Ishikawa (cell line): Measurements from ENCODE around the gene GANAB.

Experiments used
- CEBPB ChIP-seq: IDR thresholded peaks from 2 replicates; pipeline ENCODE4 v1.6.1; 2012
- EP300 ChIP-seq: IDR thresholded peaks from 2 replicates; pipeline ENCODE4 v1.6.1; 2012; ENCODE audit warnings: borderline replicate concordance
- TEAD4 ChIP-seq: IDR thresholded peaks from 2 replicates; pipeline ENCODE4 v1.6.1; 2012
- USF1 ChIP-seq: IDR thresholded peaks from 2 replicates; pipeline ENCODE4 v1.6.1; 2012
- TF ChIP-seq, protein P1 (sequence below): IDR thresholded peaks from 2 replicates; pipeline ENCODE4 v1.6.1; 2012

DNA sequence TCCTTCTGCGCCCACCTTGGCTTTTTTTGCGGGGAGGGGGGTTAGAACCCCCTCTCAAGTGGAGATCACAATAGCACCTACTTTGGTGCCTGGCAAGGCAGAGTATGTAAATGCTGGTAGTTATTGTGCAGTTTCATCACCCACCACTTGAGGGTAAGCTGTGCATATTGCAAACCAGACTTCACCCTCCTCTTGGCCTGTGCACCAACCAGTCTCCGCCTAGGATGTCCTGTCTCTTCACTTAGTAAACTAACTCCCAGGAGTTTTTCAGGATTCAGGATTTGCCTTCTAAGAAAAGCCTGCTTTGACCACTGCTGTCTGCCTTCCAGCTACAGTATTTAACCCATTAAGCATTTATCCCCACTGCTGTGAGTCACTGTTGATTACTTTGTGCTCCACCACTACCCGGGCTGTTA lies 34.4 kb upstream of the GANAB start:
- TF ChIP-seq TEAD4 = no peak
- TF ChIP-seq CEBPB = no peak
- TF ChIP-seq, protein P1, sequence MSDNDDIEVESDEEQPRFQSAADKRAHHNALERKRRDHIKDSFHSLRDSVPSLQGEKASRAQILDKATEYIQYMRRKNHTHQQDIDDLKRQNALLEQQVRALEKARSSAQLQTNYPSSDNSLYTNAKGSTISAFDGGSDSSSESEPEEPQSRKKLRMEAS = no peak
- TF ChIP-seq USF1 = no peak
- TF ChIP-seq EP300 = no peak
